Fibroblast of the aortic adventitia (primary cell): ENCODE data around the gene ABI3BP. TPM values are rescaled to one million over a fixed set of nuclear protein-coding genes. Genes with fewer than 3 reads are reported as not detected.

Experiments used
- DNase-seq: peaks from one replicate; pipeline ENCODE4 v3.0.0-alpha.2; 2010; ENCODE audit warnings: low read depth
- H3K4me3 ChIP-seq: 2 replicates; pipeline ENCODE4 v1.5.1; 2011; ENCODE audit warnings: low read depth, mild to moderate bottlenecking, control low read depth, low read length, moderate library complexity
- total RNA-seq: library from RNA; depleted of rRNA; stranded (reverse); fragments of >200 nt; gene quantifications from 2 replicates; pipeline ENCODE4 v1.2.3, GENCODE V29; 2012; ENCODE audit warnings: low replicate concordance
- TF ChIP-seq, protein P1 (sequence below): IDR thresholded peaks from 2 replicates; pipeline ENCODE4 v1.5.1; 2011; ENCODE audit warnings: mild to moderate bottlenecking, low read length, control low read depth, inconsistent platforms; ENCODE audit not compliant: insufficient read depth

The ABI3BP gene
- total RNA-seq, 1 donor, result 108 TPM

- peak; percentile 76 for DNase-seq
- H3K4me3 ChIP-seq, result no peak overlapping the region
- TF ChIP-seq, protein P1, sequence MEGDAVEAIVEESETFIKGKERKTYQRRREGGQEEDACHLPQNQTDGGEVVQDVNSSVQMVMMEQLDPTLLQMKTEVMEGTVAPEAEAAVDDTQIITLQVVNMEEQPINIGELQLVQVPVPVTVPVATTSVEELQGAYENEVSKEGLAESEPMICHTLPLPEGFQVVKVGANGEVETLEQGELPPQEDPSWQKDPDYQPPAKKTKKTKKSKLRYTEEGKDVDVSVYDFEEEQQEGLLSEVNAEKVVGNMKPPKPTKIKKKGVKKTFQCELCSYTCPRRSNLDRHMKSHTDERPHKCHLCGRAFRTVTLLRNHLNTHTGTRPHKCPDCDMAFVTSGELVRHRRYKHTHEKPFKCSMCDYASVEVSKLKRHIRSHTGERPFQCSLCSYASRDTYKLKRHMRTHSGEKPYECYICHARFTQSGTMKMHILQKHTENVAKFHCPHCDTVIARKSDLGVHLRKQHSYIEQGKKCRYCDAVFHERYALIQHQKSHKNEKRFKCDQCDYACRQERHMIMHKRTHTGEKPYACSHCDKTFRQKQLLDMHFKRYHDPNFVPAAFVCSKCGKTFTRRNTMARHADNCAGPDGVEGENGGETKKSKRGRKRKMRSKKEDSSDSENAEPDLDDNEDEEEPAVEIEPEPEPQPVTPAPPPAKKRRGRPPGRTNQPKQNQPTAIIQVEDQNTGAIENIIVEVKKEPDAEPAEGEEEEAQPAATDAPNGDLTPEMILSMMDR, result no peak
Measured at GRCh38 chr3:100880845-100881244, 112.4 kb downstream of the ABI3BP start.

- peak; percentile 46 for DNase-seq
- H3K4me3 ChIP-seq, result no peak overlapping the region
- TF ChIP-seq, protein P1, result no peak
Measured at GRCh38 chr3:100880072-100880471, 113.1 kb downstream of the ABI3BP start.

- DNase-seq, result no peak
- H3K4me3 ChIP-seq, result no peak overlapping the region
- TF ChIP-seq, protein P1, result no peak
Measured at GRCh38 chr3:100879195-100879810, 113.9 kb downstream of the ABI3BP start.

DNA sequence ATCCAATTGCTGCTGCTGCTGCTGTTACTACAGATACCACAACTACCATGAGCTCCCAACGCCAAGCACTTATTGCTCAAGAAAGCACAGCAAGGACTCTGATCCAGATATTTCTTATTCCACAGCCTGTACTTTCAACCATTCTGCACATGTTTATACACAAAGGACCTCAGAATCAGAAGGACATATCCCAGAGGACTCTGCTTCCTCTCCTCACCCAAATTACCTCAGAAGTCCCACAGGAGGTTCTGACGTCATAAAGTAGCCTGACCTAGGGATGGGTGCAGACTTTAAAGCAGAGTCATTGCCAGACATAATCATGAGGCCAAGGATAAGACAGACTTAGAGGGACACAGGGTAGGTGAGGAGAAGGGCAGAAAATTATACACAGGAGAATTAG, 115.9 kb downstream of the ABI3BP start:
- TF ChIP-seq, protein P1, result no peak
- DNase-seq, result no peak
- H3K4me3 ChIP-seq, result no peak overlapping the region

- peak; percentile 87 for DNase-seq
Measured at GRCh38 chr3:100875239-100875638, 118.0 kb downstream of the ABI3BP start.

DNA sequence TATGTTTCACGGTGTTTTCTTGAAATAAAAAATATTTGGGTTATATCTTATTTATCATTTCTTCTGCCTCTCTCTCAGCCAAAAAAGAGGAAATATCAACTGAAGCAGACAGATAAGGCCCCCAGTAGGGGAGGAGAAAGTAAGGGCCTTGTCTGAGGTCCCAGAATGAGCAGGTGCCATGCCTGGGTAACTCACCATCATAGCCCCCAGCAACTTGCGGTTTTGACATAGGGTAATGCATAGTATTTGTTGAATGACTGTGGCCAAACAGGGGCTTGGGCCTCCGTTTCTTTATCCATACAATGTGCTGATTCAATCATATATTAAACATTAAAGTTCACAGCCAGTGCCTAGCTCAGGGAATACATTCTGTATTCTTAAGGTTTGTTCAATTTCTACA, 119.6 kb downstream of the ABI3BP start:
- no peak overlapping the region for H3K4me3 ChIP-seq
- DNase-seq, result no peak
- TF ChIP-seq, protein P1, result no peak

More at GRCh38 chr3:100875239-100875638, 118.0 kb downstream of the ABI3BP start:
- TF ChIP-seq, protein P1, result no peak
- no peak overlapping the region for H3K4me3 ChIP-seq

DNA sequence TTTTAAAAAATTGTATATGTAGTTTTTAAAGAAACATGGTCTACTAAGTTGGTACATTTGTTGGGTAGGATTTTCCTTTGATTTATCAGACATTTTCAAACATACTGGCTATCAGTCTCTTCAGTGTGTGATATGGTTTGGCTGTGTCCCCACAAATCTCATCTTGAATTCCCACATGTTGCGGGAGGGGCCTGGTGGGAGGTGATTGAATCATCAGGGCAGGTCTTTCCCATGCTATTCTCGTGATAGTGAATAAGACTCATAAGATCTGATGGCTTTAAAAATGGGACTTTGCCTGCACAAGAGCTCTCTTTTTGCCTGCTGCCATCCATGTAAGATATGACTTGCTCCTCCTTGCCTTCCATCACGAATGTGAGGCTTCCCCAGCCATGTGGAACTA, 121.9 kb downstream of the ABI3BP start:
- no peak overlapping the region for H3K4me3 ChIP-seq
- DNase-seq, result peak; percentile 19
- TF ChIP-seq, protein P1, result no peak
